HFF-Myc (cell line): ENCODE results near the gene ZNF33A.
"Not testable (repeated sequence)": the region's sequence is repeated elsewhere in the genome, so short reads cannot be mapped to it uniquely, and the experiment has no call there.

Experiments used
- DNase-seq: peaks from one replicate; pipeline ENCODE4 v3.0.0-alpha.2; 2011; ENCODE audit warnings: low read depth; ENCODE audit errors: extremely low read depth
- H3K4me3 ChIP-seq: replicated peaks from 2 replicates; pipeline ENCODE4 v1.5.1; 2011; ENCODE audit warnings: low read depth, mild to moderate bottlenecking, control low read depth, low read length
- TF ChIP-seq, protein P1 (sequence below): IDR thresholded peaks from 2 replicates; pipeline ENCODE4 v1.5.1; 2012; ENCODE audit warnings: mild to moderate bottlenecking, low read depth, low read length, control low read depth; ENCODE audit errors: missing control alignments

ZNF33A gene

DNA sequence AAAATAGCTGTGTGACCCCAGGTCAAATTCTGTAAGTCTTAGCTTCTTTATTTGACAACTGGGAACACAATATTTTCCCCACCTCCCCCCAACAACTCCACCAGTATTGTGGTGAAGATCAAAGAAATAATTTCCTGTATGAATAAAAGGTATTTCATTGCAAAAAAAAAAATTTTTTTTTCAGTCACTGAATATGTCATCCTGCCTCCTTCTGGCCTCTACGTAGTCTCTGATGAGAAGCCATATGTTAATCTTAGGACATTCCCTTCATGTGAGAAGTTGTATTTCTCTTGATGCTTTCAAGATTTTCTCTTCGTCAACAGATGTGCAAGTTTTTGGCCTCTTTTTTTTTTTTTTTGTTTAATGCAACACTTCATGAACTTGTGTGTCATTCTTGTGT, 33.0 kb downstream of the ZNF33A start:
- H3K4me3 ChIP-seq: no peak overlapping the region
- no peak for DNase-seq
- TF ChIP-seq, protein P1, sequence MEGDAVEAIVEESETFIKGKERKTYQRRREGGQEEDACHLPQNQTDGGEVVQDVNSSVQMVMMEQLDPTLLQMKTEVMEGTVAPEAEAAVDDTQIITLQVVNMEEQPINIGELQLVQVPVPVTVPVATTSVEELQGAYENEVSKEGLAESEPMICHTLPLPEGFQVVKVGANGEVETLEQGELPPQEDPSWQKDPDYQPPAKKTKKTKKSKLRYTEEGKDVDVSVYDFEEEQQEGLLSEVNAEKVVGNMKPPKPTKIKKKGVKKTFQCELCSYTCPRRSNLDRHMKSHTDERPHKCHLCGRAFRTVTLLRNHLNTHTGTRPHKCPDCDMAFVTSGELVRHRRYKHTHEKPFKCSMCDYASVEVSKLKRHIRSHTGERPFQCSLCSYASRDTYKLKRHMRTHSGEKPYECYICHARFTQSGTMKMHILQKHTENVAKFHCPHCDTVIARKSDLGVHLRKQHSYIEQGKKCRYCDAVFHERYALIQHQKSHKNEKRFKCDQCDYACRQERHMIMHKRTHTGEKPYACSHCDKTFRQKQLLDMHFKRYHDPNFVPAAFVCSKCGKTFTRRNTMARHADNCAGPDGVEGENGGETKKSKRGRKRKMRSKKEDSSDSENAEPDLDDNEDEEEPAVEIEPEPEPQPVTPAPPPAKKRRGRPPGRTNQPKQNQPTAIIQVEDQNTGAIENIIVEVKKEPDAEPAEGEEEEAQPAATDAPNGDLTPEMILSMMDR: no peak

DNA sequence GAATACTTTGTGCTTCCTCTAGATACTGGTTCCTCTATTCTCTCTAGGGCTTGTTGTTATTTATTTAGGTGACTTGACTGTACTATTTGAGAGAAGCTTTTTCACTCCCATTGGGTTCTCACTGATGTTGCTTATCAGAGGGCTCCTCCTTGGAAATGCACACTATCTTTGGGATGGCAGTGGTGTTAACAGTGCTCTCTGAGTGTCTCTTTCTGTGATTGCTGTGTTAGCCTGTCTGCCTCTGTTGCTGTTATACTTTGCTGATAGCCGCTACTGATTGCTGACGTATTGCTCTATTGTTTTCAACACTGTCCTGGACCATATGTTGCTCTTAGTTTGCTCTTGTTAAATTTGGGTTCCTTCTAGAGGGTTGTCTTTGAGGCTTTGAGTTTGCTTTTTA, 34.7 kb downstream of the ZNF33A start:
- no peak for DNase-seq
- H3K4me3 ChIP-seq: no peak overlapping the region
- TF ChIP-seq, protein P1: no peak

DNA sequence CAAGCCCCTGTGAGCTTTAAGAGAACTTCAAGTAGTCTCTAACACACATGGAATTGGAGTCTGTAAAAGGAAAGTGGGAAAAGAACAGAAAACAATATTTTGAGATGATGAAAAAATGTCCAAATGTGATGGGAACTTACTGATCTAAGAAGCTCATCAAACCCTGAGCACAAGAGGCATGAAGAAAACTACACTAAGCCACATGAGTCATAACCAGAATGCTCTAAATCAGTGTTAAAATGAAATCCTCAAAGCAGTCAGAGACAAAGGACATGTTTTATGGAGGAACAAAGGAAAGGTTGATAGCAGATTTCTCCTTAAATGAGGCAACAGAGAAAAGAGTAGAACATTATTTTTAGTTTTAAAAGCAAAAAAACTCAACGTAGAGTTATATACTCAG, 37.2 kb downstream of the ZNF33A start:
- DNase-seq: no peak

DNA sequence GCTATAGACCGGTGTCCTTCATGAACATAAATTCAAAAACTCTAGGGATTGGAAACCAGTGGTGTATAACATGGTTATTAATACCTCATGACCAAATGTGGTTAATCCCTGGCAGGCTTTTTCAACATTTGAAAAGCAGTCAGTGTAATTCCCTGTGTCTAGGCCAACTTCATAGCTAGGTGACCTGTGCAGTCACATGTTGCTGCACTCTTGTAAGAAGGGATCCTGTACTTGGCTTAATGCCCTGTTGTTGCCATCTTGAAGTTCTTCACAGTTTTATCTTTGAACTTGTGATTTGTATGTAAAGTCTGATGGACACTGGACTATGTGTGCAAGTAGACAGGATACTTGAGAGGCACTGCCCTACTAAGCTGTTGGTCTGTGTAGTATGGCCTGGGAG, 39.7 kb downstream of the ZNF33A start:
- no peak overlapping the region for H3K4me3 ChIP-seq
- TF ChIP-seq, protein P1: no peak
- no peak for DNase-seq

More for the DNA sequence above, 37.2 kb downstream of the ZNF33A start:
- H3K4me3 ChIP-seq: no peak overlapping the region
- TF ChIP-seq, protein P1: no peak

DNA sequence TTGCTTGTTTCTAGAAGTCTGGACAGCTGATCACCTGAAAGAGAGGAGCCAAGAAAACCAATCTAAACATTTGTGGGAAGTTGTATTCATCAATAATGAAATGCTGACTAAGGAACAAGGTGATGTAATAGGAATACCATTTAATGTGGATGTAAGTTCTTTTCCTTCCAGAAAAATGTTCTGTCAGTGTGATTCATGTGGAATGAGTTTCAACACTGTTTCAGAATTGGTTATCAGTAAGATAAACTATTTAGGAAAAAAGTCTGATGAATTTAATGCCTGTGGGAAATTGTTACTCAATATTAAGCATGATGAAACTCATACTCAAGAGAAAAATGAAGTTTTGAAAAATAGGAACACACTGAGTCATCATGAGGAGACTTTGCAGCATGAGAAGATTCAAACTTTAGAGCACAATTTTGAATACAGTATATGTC, 43.9 kb downstream of the ZNF33A start:
- DNase-seq: no peak
- TF ChIP-seq, protein P1: no peak
- no peak overlapping the region for H3K4me3 ChIP-seq

DNA sequence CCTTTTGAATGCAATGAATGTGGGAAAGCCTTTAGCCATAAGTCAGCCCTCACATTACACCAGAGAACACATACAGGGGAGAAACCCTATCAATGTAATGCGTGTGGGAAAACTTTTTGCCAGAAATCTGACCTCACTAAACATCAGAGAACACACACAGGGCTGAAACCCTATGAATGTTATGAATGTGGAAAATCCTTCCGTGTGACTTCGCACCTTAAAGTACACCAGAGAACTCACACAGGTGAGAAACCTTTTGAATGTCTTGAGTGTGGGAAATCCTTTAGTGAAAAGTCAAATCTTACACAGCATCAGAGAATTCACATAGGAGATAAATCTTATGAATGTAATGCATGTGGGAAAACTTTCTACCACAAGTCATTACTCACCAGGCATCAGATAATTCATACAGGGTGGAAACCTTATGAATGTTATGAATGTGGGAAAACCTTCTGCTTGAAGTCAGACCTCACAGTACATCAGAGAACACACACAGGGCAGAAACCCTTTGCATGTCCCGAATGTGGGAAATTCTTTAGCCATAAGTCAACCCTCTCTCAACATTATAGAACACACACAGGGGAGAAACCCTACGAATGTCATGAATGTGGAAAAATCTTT, 44.9 kb downstream of the ZNF33A start:
- not testable (repeated sequence) for DNase-seq, H3K4me3 ChIP-seq

DNA sequence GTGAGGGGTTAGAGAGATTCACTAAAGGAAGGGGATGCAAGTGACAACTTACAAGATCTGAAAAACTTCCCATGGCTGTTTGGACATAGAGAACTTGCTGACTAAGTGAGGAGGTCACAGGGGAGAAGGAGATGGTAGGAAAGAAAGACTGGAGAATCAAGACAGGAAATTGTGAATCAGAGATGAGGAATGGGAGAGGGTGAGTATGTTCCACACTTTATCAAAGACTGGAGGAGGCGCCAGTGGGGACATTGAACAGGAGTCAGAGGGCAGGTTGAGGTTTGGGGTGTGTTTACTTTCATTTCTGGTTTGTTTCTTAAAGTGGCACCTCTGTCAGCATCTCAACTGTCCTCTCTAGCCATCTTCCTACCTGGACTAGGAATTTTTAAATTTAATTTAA, 59.2 kb downstream of the ZNF33A start:
- DNase-seq: peak; percentile 17
- H3K4me3 ChIP-seq: not testable (repeated sequence)

DNA sequence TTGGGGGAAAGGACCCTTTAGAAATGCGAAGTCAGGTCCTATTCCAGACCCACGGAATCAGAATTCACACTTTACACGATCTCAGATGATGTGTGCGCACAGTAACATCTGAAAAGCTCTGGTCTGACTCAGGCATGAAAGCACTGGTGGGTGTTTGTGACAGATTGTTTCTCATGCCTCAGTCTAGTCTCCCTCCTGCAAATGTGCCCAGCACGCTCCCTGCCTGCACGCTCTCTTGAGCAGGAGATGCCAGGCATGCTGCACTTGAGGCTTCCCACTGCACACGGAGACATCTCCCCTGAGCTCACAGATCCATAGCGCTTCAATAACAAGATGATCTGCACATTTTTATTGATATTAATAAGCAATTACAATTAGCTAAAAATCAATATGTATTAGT, 60.0 kb downstream of the ZNF33A start:
- no peak for DNase-seq
- H3K4me3 ChIP-seq: no peak overlapping the region
- TF ChIP-seq, protein P1: no peak
